ENCODE data around the gene RAB7A.

GRCh38 chr3:128697341-128697740 is 28.6 kb upstream of the RAB7A start:
- TF ChIP-seq EZH2 (IDR thresholded peaks at IDR 0.05; ENCODE audit: borderline replicate concordance) (no peak), CTCF (IDR thresholded peaks at IDR 0.05; ENCODE audit: poor library complexity) (no peak)
